Measurements from ENCODE around the gene LYRM2.

- TF ChIP-seq CTCF (IDR thresholded peaks at IDR 0.05) (no peak), POLR2A (IDR thresholded peaks at IDR 0.05) (no peak)
Observed at GRCh38 chr6:89583559-89583958, 55.0 kb downstream of the LYRM2 start.
